GM21528 (cell line): Measurements from ENCODE around the gene CYB561.

Experiments
- ATAC-seq: cut with Tn5 transposase; IDR thresholded peaks from one replicate; pipeline ENCODE4 v1.9.1; 2021; ENCODE audit warnings: mild to moderate bottlenecking, moderate library complexity; ENCODE audit not compliant: unreplicated experiment, low FRiP score

CYB561 gene

GRCh38 chr17:63445954-63446752, at the start of gene CYB561:
TSS of gene CYB561 (minus strand) at chr17:63446306. CDS start at chr17:63437547, 8,759 bp downstream.
- peak; percentile 57 for ATAC-seq

DNA sequence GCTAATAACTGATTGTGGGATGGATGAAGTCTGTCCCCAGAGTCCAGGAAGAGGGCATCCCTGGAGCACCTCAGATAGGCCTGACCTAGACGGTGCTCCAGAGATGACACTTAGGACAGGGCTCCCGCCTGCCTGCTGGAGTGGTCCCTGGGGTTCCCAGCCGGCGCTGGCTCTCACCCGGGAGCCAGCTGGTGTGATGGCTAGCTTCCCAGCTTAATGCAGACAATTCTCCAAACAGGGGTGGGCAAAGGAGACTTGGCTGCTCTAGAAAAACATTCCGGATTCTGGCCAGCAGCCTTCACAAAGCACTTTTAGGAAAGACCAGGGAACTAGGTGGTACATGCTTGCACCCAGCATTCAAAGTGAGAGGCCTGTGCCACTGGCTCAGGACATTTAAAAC, 49.4 kb upstream of the CYB561 start:
- no peak for ATAC-seq

DNA sequence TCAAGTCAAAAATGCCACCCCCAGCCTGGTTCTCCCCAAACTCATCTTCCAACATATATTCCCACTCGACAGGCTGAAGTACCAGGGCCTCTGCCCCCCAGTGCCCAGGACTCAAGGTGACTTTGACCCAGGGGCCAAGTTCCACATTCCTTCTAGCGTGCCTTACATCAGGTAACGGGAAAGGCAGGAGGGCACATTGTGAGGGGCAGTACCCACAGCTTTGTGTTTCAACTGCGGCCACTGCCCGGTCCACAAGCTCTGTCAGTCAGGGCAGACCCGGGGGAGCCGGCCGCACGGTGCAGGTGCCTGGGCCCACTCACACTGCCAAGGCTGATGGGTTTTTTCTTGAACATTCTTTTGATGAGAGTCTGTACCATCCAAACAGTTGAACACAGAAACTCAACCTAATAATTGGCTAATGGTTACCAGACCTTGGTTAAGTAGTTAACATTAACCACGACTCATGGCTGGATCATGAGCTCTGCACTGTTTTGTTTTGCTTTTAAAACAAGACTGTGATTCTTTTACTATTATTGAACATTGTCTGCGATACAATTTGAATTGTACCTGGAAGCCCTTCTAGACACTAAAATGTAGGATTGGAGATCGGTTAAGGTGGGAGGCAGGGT, 48.3 kb upstream of the CYB561 start:
- ATAC-seq = no peak

GRCh38 chr17:63493411-63493810, 47.3 kb upstream of the CYB561 start:
- no peak for ATAC-seq

DNA sequence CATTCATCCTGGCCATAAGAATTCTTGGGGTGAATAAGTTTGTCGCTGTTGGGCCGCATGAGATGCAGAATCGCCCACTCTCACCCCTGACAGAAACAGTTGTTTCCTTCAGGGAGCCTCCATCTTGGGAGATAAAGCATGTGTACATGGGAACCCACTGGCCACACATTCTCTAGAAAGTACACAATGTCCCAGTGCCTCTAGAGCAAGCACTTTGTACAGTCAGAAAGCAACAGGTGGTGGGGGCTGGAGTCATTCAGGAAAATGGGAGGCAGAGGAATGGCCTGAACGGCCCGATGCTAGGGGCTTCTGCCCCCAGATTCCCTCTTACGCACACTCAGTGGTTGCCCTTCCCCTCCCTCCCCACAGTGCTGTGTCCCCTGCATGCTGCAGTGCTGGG, 46.8 kb upstream of the CYB561 start:
- no peak for ATAC-seq

GRCh38 chr17:63491977-63492618, 46.0 kb upstream of the CYB561 start:
- no peak for ATAC-seq

DNA sequence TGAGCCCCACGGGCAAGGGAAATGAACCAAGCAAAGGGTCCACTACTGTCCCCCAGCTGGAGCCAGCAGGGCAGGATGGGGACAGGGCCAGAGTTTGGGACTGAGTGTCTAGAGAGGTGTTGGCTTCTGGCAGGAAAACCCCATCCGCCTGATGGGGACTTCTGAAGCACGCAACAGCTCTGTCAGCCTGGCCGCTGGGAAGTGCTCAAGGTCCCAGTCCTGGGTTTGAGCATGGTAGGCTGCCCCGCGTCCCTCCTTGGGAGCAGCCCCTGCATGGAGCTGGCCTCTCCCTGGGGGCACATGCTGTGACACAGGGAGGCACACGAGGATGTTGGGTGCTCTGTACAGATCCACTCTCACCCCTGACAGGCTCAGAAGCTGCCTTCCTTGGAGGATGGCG, 45.3 kb upstream of the CYB561 start:
- ATAC-seq = no peak

DNA sequence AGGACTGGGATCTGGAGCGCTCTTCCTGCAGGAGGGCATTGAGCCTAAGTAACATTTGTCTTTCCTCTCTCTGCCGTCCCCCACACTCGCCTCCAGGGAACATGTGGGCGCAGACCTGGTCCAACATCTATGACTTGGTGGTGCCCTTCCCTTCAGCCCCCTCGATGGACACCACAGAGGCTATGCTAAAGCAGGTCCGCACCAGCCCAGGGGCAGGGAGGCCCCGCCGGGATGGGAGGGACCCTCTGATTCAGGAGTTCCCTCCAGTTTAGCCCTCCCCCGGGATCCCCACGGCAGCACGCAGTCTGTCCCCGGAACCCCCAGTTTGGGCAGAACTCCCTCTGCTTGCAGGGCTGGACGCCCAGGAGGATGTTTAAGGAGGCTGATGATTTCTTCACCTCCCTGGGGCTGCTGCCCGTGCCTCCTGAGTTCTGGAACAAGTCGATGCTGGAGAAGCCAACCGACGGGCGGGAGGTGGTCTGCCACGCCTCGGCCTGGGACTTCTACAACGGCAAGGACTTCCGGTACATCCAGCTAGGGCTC, 44.8 kb upstream of the CYB561 start:
- no peak for ATAC-seq

DNA sequence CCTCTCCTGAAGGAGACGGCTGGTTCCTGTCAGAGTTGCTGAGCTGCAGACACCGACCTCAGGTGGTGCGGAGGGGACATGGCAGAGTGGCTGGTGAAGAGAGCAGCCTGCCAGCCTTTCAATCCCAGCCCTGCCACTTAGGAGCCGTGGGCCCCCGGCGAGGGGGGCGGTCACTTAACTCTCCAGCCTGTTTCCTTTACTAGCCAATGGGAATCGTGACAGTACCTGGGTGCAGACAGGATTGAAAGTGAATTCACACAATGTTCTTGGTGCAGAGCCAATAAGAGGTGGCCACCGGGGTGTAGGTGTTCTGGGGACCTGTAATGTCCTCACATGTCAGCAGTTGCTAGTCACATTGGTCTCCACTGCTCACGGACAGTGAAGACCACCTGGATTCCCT, 44.2 kb upstream of the CYB561 start:
- ATAC-seq = no peak

GRCh38 chr17:63489291-63489690, 43.2 kb upstream of the CYB561 start:
- ATAC-seq = no peak

GRCh38 chr17:63488851-63489250, 42.7 kb upstream of the CYB561 start:
- no peak for ATAC-seq

DNA sequence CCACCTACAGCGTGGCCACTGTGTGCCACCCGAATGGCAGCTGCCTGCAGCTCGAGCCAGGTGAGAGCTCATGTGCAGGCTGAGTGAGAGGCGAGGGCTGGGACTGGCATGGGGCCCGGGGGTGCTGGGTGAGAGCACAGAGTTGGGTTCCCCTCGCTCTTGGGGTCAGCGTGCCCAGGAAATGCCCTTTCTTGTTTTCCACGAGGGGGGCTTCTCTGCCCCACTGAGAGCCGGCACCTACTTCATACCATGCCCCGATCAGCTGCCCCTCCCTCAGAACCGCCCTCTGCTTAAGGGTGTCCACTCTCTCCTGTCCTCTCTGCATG, 40.9 kb upstream of the CYB561 start:
- ATAC-seq = no peak

GRCh38 chr17:63486317-63487013, 40.4 kb upstream of the CYB561 start:
- no peak for ATAC-seq

DNA sequence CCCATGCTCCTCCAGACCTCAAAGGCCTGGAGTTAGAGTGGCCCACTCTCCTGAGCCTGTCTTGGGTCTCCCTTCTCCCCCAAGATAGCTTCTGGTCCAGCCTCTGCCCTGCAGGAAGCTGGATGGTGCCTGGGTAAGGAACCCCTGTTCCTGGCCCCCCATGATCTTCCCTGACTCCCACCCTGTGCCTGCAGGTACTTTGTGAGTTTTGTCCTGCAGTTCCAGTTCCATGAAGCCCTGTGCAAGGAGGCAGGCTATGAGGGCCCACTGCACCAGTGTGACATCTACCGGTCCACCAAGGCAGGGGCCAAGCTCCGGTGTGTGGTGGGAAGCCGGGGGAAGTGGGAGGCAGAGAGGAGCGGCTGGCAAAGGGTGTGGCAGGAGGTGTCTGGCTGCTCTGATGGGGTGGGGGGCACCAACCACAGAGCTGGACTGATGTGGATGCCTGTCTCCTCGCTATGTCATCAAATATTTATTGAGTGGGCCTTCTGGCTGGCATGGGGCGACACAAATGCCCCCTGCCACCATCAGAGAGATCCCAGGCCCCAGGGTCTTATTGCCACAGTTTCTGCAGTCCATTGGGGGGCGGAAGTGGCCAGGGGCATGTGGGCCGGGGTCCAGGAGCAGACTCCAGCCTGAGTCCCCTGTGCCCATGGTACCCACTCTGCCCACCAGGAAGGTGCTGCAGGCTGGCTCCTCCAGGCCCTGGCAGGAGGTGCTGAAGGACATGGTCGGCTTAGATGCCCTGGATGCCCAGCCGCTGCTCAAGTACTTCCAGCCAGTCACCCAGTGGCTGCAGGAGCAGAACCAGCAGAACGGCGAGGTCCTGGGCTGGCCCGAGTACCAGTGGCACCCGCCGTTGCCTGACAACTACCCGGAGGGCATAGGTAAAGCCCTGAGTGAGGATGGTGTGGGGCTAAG, 37.8 kb upstream of the CYB561 start:
- no peak for ATAC-seq

- no peak for ATAC-seq
Measured at GRCh38 chr17:63483038-63483437, 36.9 kb upstream of the CYB561 start.

DNA sequence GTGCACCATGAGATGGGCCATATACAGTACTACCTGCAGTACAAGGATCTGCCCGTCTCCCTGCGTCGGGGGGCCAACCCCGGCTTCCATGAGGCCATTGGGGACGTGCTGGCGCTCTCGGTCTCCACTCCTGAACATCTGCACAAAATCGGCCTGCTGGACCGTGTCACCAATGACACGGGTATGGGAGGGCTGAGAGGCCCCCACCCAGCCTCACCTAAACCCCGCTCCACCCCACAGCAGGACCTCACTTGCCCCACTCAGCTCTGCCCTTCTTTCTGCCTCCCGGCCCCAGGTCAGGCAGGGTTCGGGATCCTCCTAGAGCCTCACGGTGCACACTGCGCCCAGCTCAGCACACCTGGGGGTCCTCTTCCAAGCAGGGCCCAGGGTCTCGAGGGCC, 36.4 kb upstream of the CYB561 start:
- ATAC-seq = no peak

GRCh38 chr17:63481488-63481870, 35.4 kb upstream of the CYB561 start:
- no peak for ATAC-seq

DNA sequence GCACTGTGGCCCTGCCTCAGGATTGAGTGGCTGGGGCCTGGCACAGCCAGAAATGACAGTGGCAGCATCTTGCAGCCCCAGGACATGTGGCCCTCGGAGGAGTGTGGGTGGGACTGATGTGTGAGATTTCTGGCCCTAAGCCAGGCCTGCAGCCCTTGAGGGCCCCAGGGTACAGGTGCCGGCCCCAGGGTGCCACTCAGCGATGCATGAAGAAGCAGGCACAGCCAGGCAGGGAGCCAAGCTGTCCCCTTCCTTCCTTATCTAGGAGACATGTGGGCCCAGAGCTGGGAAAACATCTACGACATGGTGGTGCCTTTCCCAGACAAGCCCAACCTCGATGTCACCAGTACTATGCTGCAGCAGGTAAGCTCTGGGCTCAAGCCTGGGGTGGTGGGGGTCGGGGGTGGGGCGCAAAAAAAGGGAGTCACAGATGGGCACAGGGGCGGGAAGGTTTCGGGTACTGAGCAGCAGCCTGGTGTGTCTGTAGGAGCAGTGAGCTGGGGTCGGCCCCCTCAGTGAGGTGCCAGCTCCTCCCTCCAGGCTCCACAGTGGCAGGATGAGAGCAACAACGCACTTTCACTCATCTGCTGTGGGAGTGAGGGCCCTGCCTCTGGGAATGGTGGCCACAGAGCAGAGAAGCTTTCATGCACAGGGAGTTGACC, 34.9 kb upstream of the CYB561 start:
- no peak for ATAC-seq

- no peak for ATAC-seq
Measured at GRCh38 chr17:63480192-63480784, 34.2 kb upstream of the CYB561 start.
